IMR-90 (cell line): Measurements from ENCODE around the gene SPC25. TPM values are rescaled to one million over a fixed set of nuclear protein-coding genes. Genes with fewer than 3 reads are reported as not detected.

Experiments
- ATAC-seq: fragments of 200-7000 bp; cut with Tn5 transposase; 2 replicates; pipeline ENCODE4 v1.9.1; 2020; ENCODE audit warnings: low read depth, mild to moderate bottlenecking, moderate library complexity
- BruUV-seq: library from RNA; stranded (reverse); fragments of 400-500 nt; replicated peaks from 2 replicates; lab custom pipeline; 2021; lab: Mats Ljungman, UMichigan
- CTCF ChIA-PET: fragments of 300-600 bp; formaldehyde crosslinking; extraction: SDS; loops from one replicate; lab custom pipeline; 2021; ENCODE audit warnings: antibody characterized with exemption; lab: Yijun Ruan, JAX
- POLR2A ChIA-PET: fragments of 300-600 bp; sonication (Branson Sonifier 250); formaldehyde crosslinking; loops from one replicate; lab custom pipeline; 2022; ENCODE audit warnings: antibody characterized with exemption; ENCODE audit not compliant: unreplicated experiment; lab: Charles Lee
- DNase-seq: peaks from one replicate; pipeline ENCODE4 v3.0.0; 2013
- H2AFZ ChIP-seq: replicated peaks from 2 replicates; pipeline ENCODE3; 2013; ENCODE audit warnings: low read length, mild to moderate bottlenecking; ENCODE audit not compliant: poor library complexity
- H2AK5ac ChIP-seq: 2 replicates; pipeline ENCODE4 v1.6.1; 2013; ENCODE audit warnings: low read depth, low read length, inconsistent platforms
- H2AK9ac ChIP-seq: replicated peaks from 2 replicates; pipeline ENCODE3; 2013; ENCODE audit warnings: mild to moderate bottlenecking, low read depth, low read length, moderate library complexity; ENCODE audit not compliant: poor library complexity
- H2BK120ac ChIP-seq: 2 replicates; pipeline ENCODE4 v1.6.1; 2013; ENCODE audit warnings: low read depth, low read length, inconsistent platforms
- H2BK15ac ChIP-seq: 3 replicates; pipeline ENCODE4 v1.6.1; 2013; ENCODE audit warnings: low read depth, low read length, inconsistent platforms
- H2BK20ac ChIP-seq: 2 replicates; pipeline ENCODE4 v1.6.1; 2013; ENCODE audit warnings: low read depth, mild to moderate bottlenecking, inconsistent platforms, low read length, moderate library complexity
- H2BK5ac ChIP-seq: 2 replicates; pipeline ENCODE4 v1.6.1; 2013; ENCODE audit warnings: mild to moderate bottlenecking, low read depth, low read length, inconsistent platforms; ENCODE audit not compliant: poor library complexity, severe bottlenecking
- H3K14ac ChIP-seq: replicated peaks from 2 replicates; pipeline ENCODE4 v1.6.1; 2013; ENCODE audit warnings: low read depth, low read length, inconsistent platforms
- H3K18ac ChIP-seq: 2 replicates; pipeline ENCODE4 v1.6.1; 2013; ENCODE audit warnings: low read depth, low read length, control low read depth
- H3K23ac ChIP-seq: 2 replicates; pipeline ENCODE4 v1.6.1; 2013; ENCODE audit warnings: low read depth, low read length, inconsistent platforms
- H3K27ac ChIP-seq: 2 replicates; pipeline ENCODE4 v1.5.1; 2013; ENCODE audit warnings: mild to moderate bottlenecking, control low read depth, low read length; ENCODE audit not compliant: insufficient read depth
- H3K27me3 ChIP-seq: 2 replicates; pipeline ENCODE4 v1.6.1; 2013; ENCODE audit warnings: low read length; ENCODE audit not compliant: control insufficient read depth, insufficient read depth
- H3K36me3 ChIP-seq: 2 replicates; pipeline ENCODE4 v1.6.1; 2013; ENCODE audit warnings: low read length, mixed read lengths; ENCODE audit not compliant: control insufficient read depth, insufficient read depth
- H3K4ac ChIP-seq: 2 replicates; pipeline ENCODE4 v1.6.1; 2013; ENCODE audit warnings: low read depth, low read length, inconsistent platforms
- H3K4me1 ChIP-seq: 2 replicates; pipeline ENCODE4 v1.6.1; 2013; ENCODE audit warnings: low read length, mixed read lengths; ENCODE audit not compliant: control insufficient read depth, insufficient read depth
- H3K4me2 ChIP-seq: 2 replicates; pipeline ENCODE4 v1.6.1; 2013; ENCODE audit warnings: low read depth, mild to moderate bottlenecking, control low read depth, low read length, moderate library complexity
- H3K4me3 ChIP-seq: 2 replicates; pipeline ENCODE4 v1.5.1; 2013; ENCODE audit warnings: low read depth, mild to moderate bottlenecking, control low read depth, low read length, moderate library complexity; ENCODE audit not compliant: insufficient read depth
- H3K56ac ChIP-seq: 2 replicates; pipeline ENCODE4 v1.6.1; 2013; ENCODE audit warnings: low read length, inconsistent platforms; ENCODE audit not compliant: insufficient read depth; ENCODE audit errors: extremely low read depth
- H3K79me1 ChIP-seq, 2 experiments: 2 replicates each; pipeline ENCODE4 v1.6.1; 2013; ENCODE audit warnings: low read length in 2 of 2, inconsistent platforms in 1 of 2, low read depth in 1 of 2
- H3K9ac ChIP-seq: 2 replicates; pipeline ENCODE4 v1.6.1; 2013; ENCODE audit warnings: low read depth, low read length, control low read depth
- H3K9me1 ChIP-seq: 2 replicates; pipeline ENCODE4 v1.6.1; 2013; ENCODE audit warnings: low read length, inconsistent platforms; ENCODE audit not compliant: insufficient read depth
- H3K9me3 ChIP-seq: 2 replicates; pipeline ENCODE4 v1.6.1; 2013; ENCODE audit warnings: low read length; ENCODE audit not compliant: control insufficient read depth, insufficient read depth
- H4K20me1 ChIP-seq: 2 replicates; pipeline ENCODE4 v1.6.1; 2013; ENCODE audit warnings: low read length, inconsistent platforms; ENCODE audit not compliant: insufficient read depth
- H4K5ac ChIP-seq: 2 replicates; pipeline ENCODE4 v1.6.1; 2013; ENCODE audit warnings: mild to moderate bottlenecking, low read depth, low read length, control low read depth
- H4K8ac ChIP-seq, 2 experiments: 2 replicates each; pipeline ENCODE4 v1.6.1; 2013; ENCODE audit warnings: low read depth in 2 of 2, low read length in 2 of 2, control low read depth in 1 of 2, inconsistent platforms in 1 of 2
- H4K91ac ChIP-seq: 2 replicates; pipeline ENCODE4 v1.6.1; 2013; ENCODE audit warnings: low read depth, low read length, inconsistent platforms; ENCODE audit not compliant: insufficient read depth
- BHLHE40 ChIP-seq: fragments of 150-350 bp; IDR thresholded peaks from 2 replicates; pipeline ENCODE4 v1.6.1; 2016; ENCODE audit warnings: mild to moderate bottlenecking, low read depth, low read length
- FOS ChIP-seq: fragments of 150-350 bp; IDR thresholded peaks from 2 replicates; pipeline ENCODE4 v1.6.1; 2016; ENCODE audit warnings: low read depth, low read length
- MAFK ChIP-seq: IDR thresholded peaks from 2 replicates; pipeline ENCODE4 v1.6.1; 2012; ENCODE audit warnings: low read depth, low read length, improper control_type of control experiment
- WGBS, 2 experiments: methylation state at CpG; one replicate each; pipeline versions ENCODE4 v1.1.5 to v1.1.7; 2013; ENCODE audit warnings: missing lambda C conversion rate in 2 of 2; ENCODE audit not compliant: insufficient read length in 1 of 2; ENCODE audit errors: extremely low coverage in 2 of 2; 5-methylcytosine and 5-hydroxymethylcytosine counted together
- dilution Hi-C: fragments of 300-500 bp; cut with HindIII; formaldehyde crosslinking; loops from one replicate; pipeline ENCODE4 v1.14.3; 2018; ENCODE audit warnings: low sequenced_read_pairs; ENCODE audit not compliant: unreplicated experiment
- in situ Hi-C: fragments of 300-500 bp; cut with MboI; formaldehyde crosslinking; loops from 3 replicates; pipeline ENCODE4 v1.14.3; 2019; ENCODE audit warnings: low sequenced_read_pairs, inconsistent platforms, mixed read lengths
- intact Hi-C: fragments of 100-400 bp; cut with micrococcal nuclease; formaldehyde crosslinking; loops from 2 replicates; pipeline ENCODE4 v1.10.0; 2022
- polyA plus RNA-seq, 3 experiments: library from polyadenylated mRNA; depleted of rRNA; stranded (reverse); fragments of >200 nt; gene quantifications; 2 replicates each; pipeline ENCODE4 v1.2.3, GENCODE V29; 2012; ENCODE audit warnings: low replicate concordance in 1 of 3
- total RNA-seq: library from RNA; depleted of rRNA; stranded (reverse); fragments of >200 nt; gene quantifications from 2 replicates; pipeline ENCODE4 v1.2.3, GENCODE V29; 2012
- TF ChIP-seq, protein P1 (sequence below): fragments of 150-350 bp; IDR thresholded peaks from 2 replicates; pipeline ENCODE4 v1.6.1; 2017; ENCODE audit warnings: mild to moderate bottlenecking, antibody characterized with exemption, low read length, low read depth

SPC25 gene
- total and polyA plus RNA-seq, 2 of the 4 experiments (the other 2 are of a cell fraction), result 2.0 to 7.1 TPM

DNA sequence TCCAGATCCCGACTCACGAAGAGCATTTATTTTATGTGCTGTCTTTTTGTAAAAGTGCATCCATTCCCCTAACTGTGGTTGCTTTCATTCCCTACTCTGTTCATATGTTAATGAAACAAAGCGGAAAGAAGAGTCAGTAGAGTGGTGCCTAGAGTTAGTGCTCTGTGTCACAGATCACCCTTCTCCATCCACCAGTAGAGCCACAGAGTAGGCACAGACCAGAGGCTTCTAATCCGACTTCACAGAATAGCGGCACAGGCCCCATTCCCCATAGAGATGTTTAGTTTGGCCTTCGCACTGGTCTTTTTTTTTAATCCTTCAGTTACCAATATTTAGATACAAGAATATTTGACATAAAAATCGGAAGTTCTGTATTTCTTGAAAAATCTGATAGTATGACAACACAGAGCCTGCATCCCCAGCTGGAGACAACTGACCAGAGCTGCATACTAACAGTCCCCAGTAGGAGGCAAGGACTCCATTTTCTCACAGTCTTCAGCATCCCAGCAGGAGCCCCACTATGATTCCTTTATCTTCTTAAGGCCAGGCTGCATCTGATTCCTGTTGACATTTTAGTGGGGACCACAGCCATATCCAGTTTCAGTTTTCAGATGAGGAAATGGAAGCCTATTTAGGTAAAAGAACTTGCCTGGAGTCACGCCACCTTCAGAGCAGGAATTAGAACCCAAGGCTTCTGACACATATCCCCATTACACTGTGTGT is 17.9 kb upstream of the SPC25 start:
- ATAC-seq (no peak), DNase-seq (no peak)
- in situ Hi-C loops (no loop called here), intact Hi-C loops (no loop called here), dilution Hi-C loops (no loop called here)
- Histone ChIP-seq H3K9ac (no peak overlapping the region), H4K5ac (no peak overlapping the region), H3K36me3 (no peaks in the 10 kb centered on the region), H3K4me2 (no peak overlapping the region), H3K9me3 (no peaks in the 10 kb centered on the region), H4K91ac (no peak overlapping the region), H3K4me1 (no peaks in the 10 kb centered on the region), H2BK15ac (no peak overlapping the region), H2BK120ac (no peak overlapping the region), H3K27ac (no peak overlapping the region), H3K14ac (no peak overlapping the region), H2BK5ac (no peak overlapping the region), H2BK20ac (no peak overlapping the region), H3K79me1 (no peaks in the 10 kb centered on the region), H3K18ac (no peak overlapping the region), H4K8ac (no peak overlapping the region), H3K4me3 (no peak overlapping the region), H2AK5ac (no peak overlapping the region), H4K20me1 (no peaks in the 10 kb centered on the region), H3K27me3 (peaks cover 15% of the 10 kb centered on the region), H2AK9ac (no peak overlapping the region), H3K9me1 (no peaks in the 10 kb centered on the region; the same call in 1 of the 2 replicates), H3K23ac (no peak overlapping the region), H3K56ac (no peak overlapping the region), H3K4ac (no peak overlapping the region), H2AFZ (no peak overlapping the region)
- CTCF ChIA-PET, result no interaction called here
- no CpG with 5 or more reads among the region's 8 CpGs for WGBS, 2 experiments
- POLR2A ChIA-PET, result no interaction called here
- BruUV-seq, result no TSS peak
- TF ChIP-seq BHLHE40, result no peak
- no peak for TF ChIP-seq FOS
- TF ChIP-seq MAFK, result no peak
- TF ChIP-seq, protein P1, sequence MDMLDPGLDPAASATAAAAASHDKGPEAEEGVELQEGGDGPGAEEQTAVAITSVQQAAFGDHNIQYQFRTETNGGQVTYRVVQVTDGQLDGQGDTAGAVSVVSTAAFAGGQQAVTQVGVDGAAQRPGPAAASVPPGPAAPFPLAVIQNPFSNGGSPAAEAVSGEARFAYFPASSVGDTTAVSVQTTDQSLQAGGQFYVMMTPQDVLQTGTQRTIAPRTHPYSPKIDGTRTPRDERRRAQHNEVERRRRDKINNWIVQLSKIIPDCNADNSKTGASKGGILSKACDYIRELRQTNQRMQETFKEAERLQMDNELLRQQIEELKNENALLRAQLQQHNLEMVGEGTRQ, result no peak
